ENCODE results near the gene MBTPS1.

The MBTPS1 gene

DNA sequence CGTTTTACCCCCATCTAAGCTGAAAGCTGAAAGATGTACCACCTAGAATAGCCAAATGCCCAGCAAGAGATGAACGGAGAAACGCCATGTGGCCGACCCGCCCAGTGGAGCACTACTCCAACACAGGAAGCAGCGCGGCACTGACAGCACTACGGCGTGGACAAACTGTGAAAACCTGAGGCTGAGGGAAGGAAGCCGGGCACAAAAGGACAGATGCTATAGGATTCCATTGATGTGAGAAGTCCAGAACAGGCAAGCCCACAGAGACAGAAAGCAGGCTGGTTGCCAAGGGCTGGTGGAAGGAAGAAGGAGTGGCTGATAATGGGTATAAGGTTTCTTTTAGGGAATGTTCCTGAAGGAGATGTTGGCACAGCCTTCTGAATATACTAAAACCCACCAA is 44.7 kb downstream of the MBTPS1 start:
- Histone ChIP-seq H3K9ac (no peak overlapping the region), H3K27ac (no peak overlapping the region), H3K4me1 (ENCODE audit: low read depth, poor library complexity, severe bottlenecking) (no peaks in the 10 kb centered on the region), H4K20me1 (ENCODE audit: insufficient read depth) (no peaks in the 10 kb centered on the region), H3K79me2 (ENCODE audit: insufficient read depth, low read depth) (no peaks in the 10 kb centered on the region; the same call in 1 of the 2 replicates), H3K4me2 (no peak overlapping the region), H3K36me3 (ENCODE audit: insufficient read depth) (peaks cover 4% of the 10 kb centered on the region; the same call in 1 of the 2 replicates), H3K4me3 (IDR thresholded peaks at IDR 0.05; ENCODE audit: insufficient read depth, low read depth, low read length) (no peak overlapping the region), H2AFZ (ENCODE audit: low read depth) (no peak overlapping the region), H3K27me3 (ENCODE audit: insufficient read depth, low read depth) (no peaks in the 10 kb centered on the region)
- no peak for TF ChIP-seq CTCF (conservative IDR thresholded peaks at IDR 0.05; ENCODE audit: low read depth, low read length)

GRCh38 chr16:84071121-84071520 is 45.6 kb downstream of the MBTPS1 start:
- Histone ChIP-seq H3K36me3 (ENCODE audit: insufficient read depth) (peaks cover 4% of the 10 kb centered on the region; the same call in 1 of the 2 replicates), H3K4me3 (IDR thresholded peaks at IDR 0.05; ENCODE audit: insufficient read depth, low read depth, low read length) (no peak overlapping the region), H3K4me2 (no peak overlapping the region), H3K79me2 (ENCODE audit: insufficient read depth, low read depth) (no peaks in the 10 kb centered on the region), H3K27ac (no peak overlapping the region), H3K9ac (no peak overlapping the region), H2AFZ (ENCODE audit: low read depth) (no peak overlapping the region), H3K4me1 (ENCODE audit: low read depth, poor library complexity, severe bottlenecking) (no peaks in the 10 kb centered on the region), H4K20me1 (ENCODE audit: insufficient read depth) (no peaks in the 10 kb centered on the region), H3K27me3 (ENCODE audit: insufficient read depth, low read depth) (no peaks in the 10 kb centered on the region)
- TF ChIP-seq CTCF (conservative IDR thresholded peaks at IDR 0.05; ENCODE audit: low read depth, low read length), result no peak

- Histone ChIP-seq H2AFZ (ENCODE audit: low read depth) (no peak overlapping the region), H3K79me2 (ENCODE audit: insufficient read depth, low read depth) (no peaks in the 10 kb centered on the region), H3K36me3 (ENCODE audit: insufficient read depth) (peaks cover 4% of the 10 kb centered on the region; the same call in 1 of the 2 replicates), H3K9ac (no peak overlapping the region), H4K20me1 (ENCODE audit: insufficient read depth) (0 out of 2 replicates have a peak, but pooled peaks cover under 1% of the 10 kb centered on the region), H3K27ac (no peak overlapping the region), H3K4me1 (ENCODE audit: low read depth, poor library complexity, severe bottlenecking) (no peaks in the 10 kb centered on the region), H3K27me3 (ENCODE audit: insufficient read depth, low read depth) (no peaks in the 10 kb centered on the region), H3K4me2 (no peak overlapping the region), H3K4me3 (IDR thresholded peaks at IDR 0.05; ENCODE audit: insufficient read depth, low read depth, low read length) (no peak overlapping the region)
- no peak for TF ChIP-seq CTCF (conservative IDR thresholded peaks at IDR 0.05; ENCODE audit: low read depth, low read length)
Measured at GRCh38 chr16:84069540-84069939, 47.2 kb downstream of the MBTPS1 start.

GRCh38 chr16:84068783-84069462 is 47.8 kb downstream of the MBTPS1 start:
- H3K79me2 ChIP-seq (ENCODE audit: insufficient read depth, low read depth), result no peaks in the 10 kb centered on the region
- H3K4me1 ChIP-seq (ENCODE audit: low read depth, poor library complexity, severe bottlenecking), result no peaks in the 10 kb centered on the region
- no peaks in the 10 kb centered on the region for H3K27me3 ChIP-seq (ENCODE audit: insufficient read depth, low read depth)
- no peak overlapping the region for H3K4me3 ChIP-seq (IDR thresholded peaks at IDR 0.05; ENCODE audit: insufficient read depth, low read depth, low read length)
- no peak overlapping the region for H2AFZ ChIP-seq (ENCODE audit: low read depth)
- H3K27ac ChIP-seq, result no peak overlapping the region
- H3K36me3 ChIP-seq (ENCODE audit: insufficient read depth), result peaks cover 4% of the 10 kb centered on the region; the same call in 1 of the 2 replicates
- 0 out of 2 replicates have a peak, but pooled peaks cover 3% of the 10 kb centered on the region for H4K20me1 ChIP-seq (ENCODE audit: insufficient read depth)
- no peak overlapping the region for H3K4me2 ChIP-seq
- H3K9ac ChIP-seq, result no peak overlapping the region
- no peak for TF ChIP-seq CTCF (conservative IDR thresholded peaks at IDR 0.05; ENCODE audit: low read depth, low read length)

Data from KMS-11 (cell line).